ENCODE results near the gene LCN15. TPM values are rescaled to one million over a fixed set of nuclear protein-coding genes. Genes with fewer than 3 reads are reported as not detected.

LCN15 gene
- total RNA-seq, 1 experiment from 2014 or later, result not detected

DNA sequence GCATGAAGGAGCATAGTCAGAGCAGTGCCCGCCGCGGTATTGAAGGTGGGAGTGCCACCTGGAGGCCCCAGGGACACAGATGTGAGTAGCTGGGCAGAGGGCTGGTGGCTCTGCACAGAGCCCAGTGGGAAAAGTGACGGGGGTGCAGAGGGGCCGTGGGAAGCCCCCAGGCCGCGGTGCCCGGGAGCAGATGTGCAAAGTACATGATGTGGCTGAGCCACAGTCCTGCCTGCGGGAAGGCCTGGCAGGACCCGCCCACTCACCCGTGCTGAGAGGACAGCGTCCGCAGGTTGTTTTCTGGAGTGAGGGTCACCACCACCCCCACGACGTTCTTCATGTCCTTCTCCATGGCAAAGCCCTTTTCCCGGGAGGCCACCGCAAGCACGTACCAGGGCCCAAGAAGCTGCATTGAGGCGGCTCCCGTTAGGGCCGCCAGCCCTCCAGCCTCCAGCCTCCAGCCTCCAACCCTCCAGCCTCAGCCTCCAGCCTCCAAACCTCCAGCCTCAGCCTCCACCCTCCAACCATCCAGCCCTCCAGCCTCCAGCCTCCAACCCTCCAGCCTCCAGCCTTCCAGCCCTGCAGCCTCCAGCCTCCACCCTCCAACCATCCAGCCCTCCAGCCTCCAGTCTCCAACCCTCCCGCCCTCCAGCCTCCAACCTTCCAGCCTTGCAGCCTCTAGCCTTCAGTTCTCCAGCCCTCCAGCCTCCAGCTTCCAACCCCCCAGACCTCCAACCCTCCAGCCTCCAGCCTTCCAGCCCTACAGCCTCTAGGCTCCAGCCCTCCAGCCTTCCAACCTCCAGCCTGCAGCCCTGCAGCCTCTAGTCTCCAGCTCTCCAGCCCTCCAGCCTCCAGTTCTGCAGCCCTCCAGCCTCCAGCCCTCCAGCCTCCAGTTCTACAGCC is 16.9 kb downstream of the LCN15 start:
- in situ Hi-C loops (cut with HindIII; ENCODE audit: low pct_unique_long_range_greater_than_20kb, low sequenced_read_pairs), result no loop called here
- no peak for DNase-seq (ENCODE audit: low read depth)

GRCh38 chr9:136746621-136747020 is 17.7 kb downstream of the LCN15 start:
- in situ Hi-C loops (cut with HindIII; ENCODE audit: low pct_unique_long_range_greater_than_20kb, low sequenced_read_pairs), result no loop called here
- no peak for DNase-seq (ENCODE audit: low read depth)

DNA sequence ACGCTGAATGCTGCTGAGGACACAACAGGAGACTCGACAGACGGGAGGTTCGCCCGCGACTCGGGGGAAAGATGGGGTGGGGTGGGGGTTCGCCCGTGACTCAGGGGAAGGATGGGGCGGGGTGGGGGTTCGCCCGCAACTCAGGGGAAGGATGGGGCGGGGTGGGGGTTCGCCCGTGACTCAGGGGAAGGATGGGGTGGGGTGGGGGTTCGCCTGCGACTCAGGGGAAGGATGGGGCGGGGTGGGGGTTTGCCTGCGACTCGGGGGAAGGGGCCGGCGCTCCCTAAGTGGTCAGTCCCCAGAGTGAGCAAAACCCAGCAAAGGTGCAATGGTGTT is 18.2 kb downstream of the LCN15 start:
- DNase-seq (ENCODE audit: low read depth), result no peak
- in situ Hi-C loops (cut with HindIII; ENCODE audit: low pct_unique_long_range_greater_than_20kb, low sequenced_read_pairs), result no loop called here

GRCh38 chr9:136745389-136746154 is 18.7 kb downstream of the LCN15 start:
- in situ Hi-C loops (cut with HindIII; ENCODE audit: low pct_unique_long_range_greater_than_20kb, low sequenced_read_pairs), result no loop called here
- DNase-seq (ENCODE audit: low read depth), result no peak

GRCh38 chr9:136744773-136745172 is 19.5 kb downstream of the LCN15 start:
- DNase-seq (ENCODE audit: low read depth), result no peak
- in situ Hi-C loops (cut with HindIII; ENCODE audit: low pct_unique_long_range_greater_than_20kb, low sequenced_read_pairs), result no loop called here

DNA sequence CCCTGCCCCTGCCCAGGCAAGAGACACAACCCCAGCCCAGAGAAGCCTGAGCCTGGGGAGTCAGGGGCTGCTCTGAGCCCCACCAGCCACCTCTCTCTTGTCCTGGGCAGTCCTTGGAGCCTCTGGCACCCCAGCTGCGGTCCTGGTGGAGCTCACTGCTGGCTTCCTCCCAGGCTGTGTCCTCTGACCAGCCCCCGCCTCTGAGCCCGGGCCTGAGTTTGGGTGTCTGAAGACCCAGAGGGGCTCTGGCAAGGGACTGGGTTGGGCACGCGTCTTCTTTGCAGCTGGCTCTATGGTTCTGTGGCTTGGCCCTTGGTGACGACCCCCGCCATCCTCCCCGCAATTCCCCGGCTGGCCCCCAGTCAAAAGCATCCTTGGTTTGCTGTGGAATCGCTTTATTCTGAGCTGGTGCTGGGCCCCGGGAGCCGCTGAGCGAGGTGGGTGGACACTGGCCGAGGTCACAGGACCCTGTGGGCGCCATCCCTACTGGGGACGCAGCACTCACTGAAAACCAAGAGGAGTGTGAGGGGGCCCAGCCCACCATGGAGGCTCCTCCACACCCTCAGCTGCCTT is 20.6 kb downstream of the LCN15 start:
- in situ Hi-C loops (cut with HindIII; ENCODE audit: low pct_unique_long_range_greater_than_20kb, low sequenced_read_pairs), result no loop called here
- no peak for DNase-seq (ENCODE audit: low read depth)

DNA sequence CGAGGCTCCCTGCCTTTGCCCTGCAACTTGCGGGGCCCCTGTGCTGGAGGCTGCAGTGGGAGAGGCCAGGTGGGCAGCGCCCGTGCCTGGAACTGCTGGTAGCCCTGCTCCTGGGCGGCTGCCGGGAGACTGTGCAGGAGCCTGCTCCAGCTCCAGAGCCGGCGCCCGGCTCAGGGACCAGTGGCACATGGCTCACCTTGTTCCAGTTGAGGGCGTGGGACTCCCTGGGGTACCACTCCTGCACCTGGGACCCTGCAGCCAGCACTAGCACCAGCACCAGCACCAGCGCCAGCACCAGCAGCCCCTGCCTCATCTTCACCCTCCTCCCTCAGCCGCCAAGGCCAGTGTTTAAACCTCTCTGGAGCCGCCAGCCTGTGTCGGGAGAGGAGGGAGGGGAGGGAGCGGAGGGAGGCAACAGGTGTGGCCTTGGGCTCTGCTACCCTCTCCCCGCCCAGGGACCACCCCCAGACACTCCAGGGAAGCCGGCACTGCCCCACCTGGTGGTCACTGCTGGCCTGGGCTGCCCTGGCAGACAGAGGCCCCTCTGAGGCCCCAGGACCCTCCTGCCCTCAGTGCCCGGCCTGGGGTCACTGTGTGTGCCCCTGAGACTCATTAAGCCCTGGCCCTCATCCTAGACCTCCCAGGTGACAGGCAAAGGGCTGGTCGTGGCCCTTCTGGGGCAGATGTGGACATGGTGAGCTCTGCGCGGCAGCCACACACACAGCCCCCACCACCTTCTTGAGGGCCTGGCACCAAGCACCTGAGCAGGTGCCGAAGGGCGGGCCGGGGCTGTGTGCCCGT is 21.5 kb downstream of the LCN15 start, which contains the start of gene LCN10:
LCN10 (minus strand) TSS at position 350 of the 801 bp plus-strand sequence; CDS start at position 313, 37 bp downstream.
- DNase-seq (ENCODE audit: low read depth), result no peak
- in situ Hi-C loops (cut with HindIII; ENCODE audit: low pct_unique_long_range_greater_than_20kb, low sequenced_read_pairs), result no loop called here

GRCh38 chr9:136741883-136742571 is 22.3 kb downstream of the LCN15 start:
- DNase-seq (ENCODE audit: low read depth), result no peak
- in situ Hi-C loops (cut with HindIII; ENCODE audit: low pct_unique_long_range_greater_than_20kb, low sequenced_read_pairs), result no loop called here

GRCh38 chr9:136740971-136741882 is 23.1 kb downstream of the LCN15 start:
- in situ Hi-C loops (cut with HindIII; ENCODE audit: low pct_unique_long_range_greater_than_20kb, low sequenced_read_pairs), result no loop called here
- no peak for DNase-seq (ENCODE audit: low read depth)

- in situ Hi-C loops (cut with HindIII; ENCODE audit: low pct_unique_long_range_greater_than_20kb, low sequenced_read_pairs), result no loop called here
- no peak for DNase-seq (ENCODE audit: low read depth)
Measured at GRCh38 chr9:136740491-136740890, 23.8 kb downstream of the LCN15 start.

DNA sequence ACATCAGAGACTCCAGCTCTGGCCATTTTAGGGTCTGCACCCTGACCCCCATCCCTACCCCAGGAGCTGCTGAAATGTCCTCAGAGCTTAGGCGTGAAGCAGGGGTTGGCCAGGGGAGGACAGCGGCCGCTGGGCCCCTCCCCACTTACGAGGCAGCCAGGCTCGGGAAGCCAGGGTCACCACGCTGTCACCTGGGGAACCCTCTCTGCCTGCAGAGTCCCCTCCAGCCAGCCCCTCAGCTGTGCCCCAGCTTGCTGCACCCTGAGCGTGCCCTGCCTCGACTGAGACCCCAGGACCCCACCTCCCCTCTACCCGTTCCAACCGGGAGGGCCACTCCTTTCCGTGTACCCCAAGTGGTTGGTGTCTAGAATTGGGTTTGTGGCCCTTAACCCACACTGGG is 24.2 kb downstream of the LCN15 start:
- no peak for DNase-seq (ENCODE audit: low read depth)

DNA sequence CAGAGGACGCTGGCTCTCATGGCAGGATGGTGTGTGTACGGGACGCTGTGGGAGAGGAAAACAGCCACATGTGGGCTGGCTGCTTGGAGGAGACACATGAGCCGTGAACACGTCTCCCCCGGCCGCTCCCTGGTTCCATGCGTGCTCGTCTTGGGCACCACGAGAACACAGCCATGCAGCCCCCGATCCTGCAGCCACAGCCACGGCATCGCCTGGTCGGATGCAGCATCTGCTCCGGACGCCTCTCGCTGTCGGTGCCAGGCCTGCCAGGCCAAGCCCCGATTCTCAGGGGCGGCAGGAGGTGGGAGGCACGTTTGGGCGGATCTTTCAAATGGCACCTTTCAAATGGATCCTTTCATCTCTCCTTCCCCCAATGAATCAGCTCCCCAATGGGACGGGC is 24.8 kb downstream of the LCN15 start:
- in situ Hi-C loops (cut with HindIII; ENCODE audit: low pct_unique_long_range_greater_than_20kb, low sequenced_read_pairs), result no loop called here
- DNase-seq (ENCODE audit: low read depth), result no peak

More for the DNA sequence above, 24.2 kb downstream of the LCN15 start:
- in situ Hi-C loops (cut with HindIII; ENCODE audit: low pct_unique_long_range_greater_than_20kb, low sequenced_read_pairs), result no loop called here

DNA sequence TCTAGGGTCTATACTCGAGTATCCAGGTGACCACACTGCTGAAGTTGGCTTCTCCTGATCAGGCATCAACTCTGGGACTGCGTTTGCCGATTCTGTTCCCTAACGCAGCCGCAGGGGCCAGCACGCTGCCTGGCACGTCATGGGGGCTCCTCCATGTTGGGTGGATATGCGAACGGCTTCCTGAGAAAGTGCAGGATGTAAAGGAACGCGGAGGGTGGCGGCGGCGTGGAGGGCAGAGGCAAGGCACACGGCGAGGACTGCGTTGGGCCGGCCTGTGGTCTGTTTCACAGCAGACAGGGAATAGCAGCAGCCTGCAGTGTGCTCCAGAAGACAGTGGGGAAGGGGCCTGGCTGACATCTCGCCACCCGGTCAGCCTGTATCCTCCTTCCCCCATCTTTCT is 25.4 kb downstream of the LCN15 start:
- in situ Hi-C loops (cut with HindIII; ENCODE audit: low pct_unique_long_range_greater_than_20kb, low sequenced_read_pairs), result no loop called here
- DNase-seq (ENCODE audit: low read depth), result no peak

DNA sequence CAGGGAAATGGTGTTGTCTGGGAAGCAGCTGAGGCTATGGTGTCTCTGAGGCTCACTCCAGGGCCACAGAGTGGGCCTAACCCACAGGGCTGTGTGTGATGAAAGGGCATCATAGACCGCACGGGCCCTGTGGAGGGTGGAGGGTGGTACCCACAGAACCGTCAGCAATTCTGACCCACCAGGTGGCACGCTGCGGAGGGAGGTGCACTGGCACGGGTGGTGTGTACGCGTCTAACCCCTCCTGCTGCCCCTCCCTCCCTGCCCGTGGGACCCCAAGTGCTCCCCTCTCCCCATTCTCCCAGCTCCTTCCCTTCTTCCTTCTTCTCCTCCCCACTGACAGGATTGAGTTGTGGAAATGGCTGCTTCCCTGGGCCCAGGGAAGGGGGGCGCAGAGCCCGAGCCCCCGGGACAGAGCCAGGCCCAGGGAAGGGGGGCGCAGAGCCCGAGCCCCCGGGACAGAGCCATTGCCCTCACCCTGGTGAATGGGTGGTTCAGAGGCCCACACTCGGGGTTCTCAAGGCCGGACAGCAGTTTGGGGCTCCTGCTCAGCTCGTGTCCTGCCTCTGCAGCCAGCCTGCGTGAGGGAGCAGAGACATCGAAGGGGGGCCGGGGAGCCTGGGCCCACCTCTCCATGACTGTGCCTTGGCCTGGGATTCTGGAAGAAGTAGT is 28.4 kb downstream of the LCN15 start:
- in situ Hi-C loops (cut with HindIII; ENCODE audit: low pct_unique_long_range_greater_than_20kb, low sequenced_read_pairs), result no loop called here
- no peak for DNase-seq (ENCODE audit: low read depth)

DNA sequence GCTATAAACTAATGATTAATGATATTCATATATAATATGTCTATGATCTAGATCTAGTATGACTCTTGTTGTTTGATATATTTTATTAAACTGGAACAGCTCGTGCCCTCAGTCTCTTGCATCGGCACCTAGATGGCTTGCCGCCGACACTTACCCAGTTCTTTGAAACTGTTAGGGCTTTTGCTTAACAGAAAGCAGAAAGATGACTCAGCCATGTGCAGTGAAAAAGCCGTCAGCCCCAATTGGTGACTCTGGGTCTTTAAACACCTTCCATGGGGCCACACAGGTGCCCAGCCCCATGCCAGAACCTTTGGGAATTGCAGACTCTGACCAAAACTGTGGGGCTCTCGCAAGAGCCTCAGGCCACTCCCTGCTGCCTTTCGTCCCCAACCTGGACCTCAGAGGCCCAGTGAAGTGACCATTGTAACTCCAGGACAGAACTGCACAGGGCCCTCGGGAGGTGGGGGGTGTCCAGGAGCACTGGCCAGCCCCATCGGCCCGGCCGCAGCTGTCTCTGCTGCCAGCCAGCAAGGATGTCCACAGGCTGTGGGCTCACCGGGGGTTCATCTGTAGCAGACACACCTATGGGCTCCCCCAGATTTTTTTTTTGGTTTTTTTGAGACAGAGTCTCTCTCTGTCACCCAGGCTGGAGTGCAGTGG is 29.4 kb downstream of the LCN15 start:
- DNase-seq (ENCODE audit: low read depth), result no peak
- in situ Hi-C loops (cut with HindIII; ENCODE audit: low pct_unique_long_range_greater_than_20kb, low sequenced_read_pairs), result no loop called here

DNA sequence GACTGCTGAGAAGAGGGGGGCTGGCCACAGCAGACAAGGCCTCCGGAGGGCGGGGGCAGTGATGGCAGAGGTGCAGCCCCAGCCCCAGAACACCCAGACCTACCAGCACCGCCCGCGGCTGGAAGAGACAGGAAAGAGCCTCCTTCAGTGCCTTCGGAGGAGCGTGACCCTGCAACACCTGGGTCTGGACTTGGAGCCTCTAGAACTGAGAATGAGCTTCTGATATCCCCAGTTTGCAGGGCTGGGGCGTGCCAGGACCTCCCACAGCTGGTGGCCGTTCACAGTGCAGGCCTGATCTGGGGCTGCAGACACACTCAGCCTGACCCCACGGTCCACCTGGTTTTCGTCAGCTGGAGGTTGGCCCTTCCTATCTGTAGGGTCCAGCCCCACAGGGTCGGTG is 30.7 kb downstream of the LCN15 start:
- in situ Hi-C loops (cut with HindIII; ENCODE audit: low pct_unique_long_range_greater_than_20kb, low sequenced_read_pairs), result no loop called here
- no peak for DNase-seq (ENCODE audit: low read depth)

All from Caki2 (cell line).